HG02763 (cell line): ENCODE measurements around the gene UBE2J1.

Experiments
- ATAC-seq: cut with Tn5 transposase; IDR thresholded peaks from one replicate; pipeline ENCODE4 v1.9.1; 2021; ENCODE audit warnings: mild to moderate bottlenecking, moderate library complexity; ENCODE audit not compliant: unreplicated experiment

UBE2J1 gene

GRCh38 chr6:89291256-89291819 is 61.2 kb downstream of the UBE2J1 start:
- ATAC-seq, result no peak

DNA sequence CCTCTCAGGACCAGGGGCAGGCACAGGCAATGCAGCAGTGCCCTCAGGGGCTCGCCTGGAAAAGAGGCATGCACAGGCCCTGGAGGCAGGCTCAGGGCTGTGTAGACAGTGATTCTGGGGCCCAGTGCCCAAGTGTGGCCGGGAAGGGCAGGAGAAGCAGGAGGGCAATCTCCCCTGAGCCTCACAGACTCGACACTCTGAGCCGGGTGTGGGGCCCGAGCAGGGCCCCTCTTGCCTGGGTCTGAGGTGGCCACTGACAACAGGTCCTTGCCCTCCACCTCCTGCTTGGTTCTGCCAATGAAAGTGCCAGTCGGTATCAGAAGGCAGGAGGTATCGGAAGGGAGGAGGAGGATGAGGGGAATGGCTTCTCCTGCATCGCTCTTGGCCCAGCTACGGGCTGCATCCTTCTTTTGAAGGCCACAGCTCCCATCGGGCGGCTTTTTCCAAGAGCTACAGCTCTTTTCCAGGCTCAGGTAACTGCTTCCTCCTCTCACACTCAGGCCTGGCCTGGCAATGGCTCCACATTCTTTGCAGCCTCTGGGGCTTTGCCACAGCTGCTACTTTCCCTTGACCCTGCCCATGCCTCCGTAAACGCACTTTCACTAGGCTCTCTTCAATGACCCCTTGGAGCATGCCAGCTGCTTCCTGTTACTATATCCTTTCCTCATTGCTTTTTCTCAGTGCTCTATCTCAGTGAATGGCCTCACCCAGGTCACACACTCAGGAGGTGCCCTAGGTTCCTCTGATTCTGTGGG is 61.9 kb downstream of the UBE2J1 start:
- no peak for ATAC-seq

- ATAC-seq, result no peak
These were observed 62.8 kb downstream of the UBE2J1 start for GRCh38 chr6:89289710-89290109.

- ATAC-seq, result no peak
These were observed 65.0 kb downstream of the UBE2J1 start for GRCh38 chr6:89287351-89288028.

GRCh38 chr6:89286516-89286915 is 66.0 kb downstream of the UBE2J1 start:
- ATAC-seq, result no peak

GRCh38 chr6:89284963-89285735 is 67.4 kb downstream of the UBE2J1 start:
- ATAC-seq, result no peak

DNA sequence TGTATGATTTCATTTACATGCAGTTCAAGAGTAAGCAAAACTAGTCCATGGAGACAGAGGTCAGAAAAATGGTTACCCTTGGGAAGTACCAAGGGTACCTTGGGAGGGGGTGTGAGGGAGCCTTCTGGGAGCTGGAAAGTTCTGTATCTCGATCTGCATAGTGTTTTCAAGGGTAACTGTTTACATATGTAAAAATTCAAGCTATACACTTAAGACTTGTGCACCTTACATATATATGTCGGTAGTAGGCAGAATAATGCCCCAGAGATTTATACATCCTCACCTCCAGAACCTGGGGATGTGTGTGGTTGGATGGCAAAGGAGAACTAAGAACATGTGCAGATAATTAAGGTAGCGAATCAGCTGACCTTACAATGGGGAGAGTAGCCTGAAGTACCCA is 68.4 kb downstream of the UBE2J1 start:
- no peak for ATAC-seq

- no peak for ATAC-seq
These were observed 69.8 kb downstream of the UBE2J1 start for GRCh38 chr6:89282749-89283148.

GRCh38 chr6:89281779-89282246 is 70.7 kb downstream of the UBE2J1 start:
- ATAC-seq, result peak; percentile 94

DNA sequence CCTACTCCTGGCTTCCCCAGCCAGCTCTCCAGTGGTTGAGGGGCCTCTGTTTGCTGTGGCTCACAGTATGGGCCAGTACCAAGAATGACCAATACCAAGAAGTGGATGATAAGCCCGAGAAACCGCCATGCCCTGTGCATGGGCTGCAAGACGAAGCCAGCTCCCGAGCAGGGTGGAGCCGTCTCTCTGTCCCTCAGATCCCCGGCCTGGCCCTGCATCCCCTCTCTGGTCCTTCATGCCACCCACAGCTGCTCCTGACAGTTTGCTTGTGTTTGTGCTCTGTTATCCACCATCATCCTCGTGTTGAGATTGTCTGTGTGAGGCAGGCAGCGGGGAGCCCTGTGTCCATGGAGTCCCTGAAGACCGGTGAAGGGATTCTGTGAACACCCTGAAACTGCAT is 73.6 kb downstream of the UBE2J1 start:
- no peak for ATAC-seq
